GM19467 (cell line): ENCODE measurements around the gene SIX5.
A peak's percentile ranks its signal among the peaks of the same experiment; 100 is the strongest.

Source experiments
- ATAC-seq: cut with Tn5 transposase; IDR thresholded peaks from one replicate; pipeline ENCODE4 v1.9.1; 2021; ENCODE audit warnings: mild to moderate bottlenecking, moderate library complexity; ENCODE audit not compliant: unreplicated experiment

Gene SIX5

DNA sequence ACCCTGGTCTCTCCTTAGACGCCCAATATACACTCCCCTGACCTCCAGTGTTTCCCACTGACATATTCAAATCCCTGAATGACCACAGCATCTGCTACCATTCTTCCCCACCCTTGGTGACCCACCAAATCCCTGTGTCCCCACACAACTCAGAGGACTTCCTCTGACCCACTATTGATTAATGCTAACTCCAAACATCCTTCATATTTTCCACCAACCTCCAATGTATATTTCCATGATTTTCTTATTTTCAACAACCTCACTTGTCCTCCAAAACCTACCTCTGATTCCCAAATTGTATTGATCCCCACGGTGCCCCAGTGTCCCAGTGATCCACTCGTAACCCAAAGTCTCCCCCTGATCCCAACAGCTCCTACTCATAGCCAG, 24.1 kb upstream of the SIX5 start:
- ATAC-seq, result no peak

DNA sequence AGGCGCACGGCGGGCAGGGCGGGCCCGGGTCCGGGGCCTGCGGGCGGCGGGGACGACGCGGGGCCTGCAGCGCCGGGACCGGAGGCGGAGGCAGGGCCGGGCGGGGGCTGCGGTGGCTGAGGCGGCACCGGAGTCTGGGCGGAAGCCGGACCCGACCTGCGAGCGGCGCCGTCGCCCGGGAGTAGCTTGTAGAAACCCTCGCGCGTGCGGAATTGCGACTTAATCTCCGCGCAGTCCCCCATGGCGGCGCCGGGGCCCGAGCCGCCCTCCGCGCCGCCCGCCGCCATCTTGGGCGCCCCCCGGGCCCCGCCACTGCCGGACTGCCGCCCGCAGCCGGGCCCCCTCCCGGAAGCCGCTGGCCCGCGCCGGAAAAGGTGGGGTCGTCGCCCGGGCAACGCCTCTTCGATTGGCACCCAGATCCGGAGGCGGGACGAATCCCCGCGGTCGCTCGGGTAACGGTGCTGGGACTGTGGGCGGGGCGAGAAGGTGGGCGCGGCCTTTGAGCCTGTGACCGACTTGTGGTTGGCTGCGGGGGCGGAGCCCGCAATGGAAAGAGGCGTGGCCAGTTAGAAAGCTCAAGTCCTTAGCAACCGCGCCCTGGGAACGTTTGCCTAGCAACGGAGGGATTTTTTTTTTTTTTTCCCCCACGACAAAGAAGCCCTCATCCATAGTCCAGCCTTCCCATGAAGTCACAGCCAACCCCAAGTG, 23.6 kb upstream of the SIX5 start, which contains the start of gene DMWD:
TSS of gene DMWD (minus strand) at position 376 of the 708 bp plus-strand sequence. CDS start at position 287, 89 bp downstream.
- peak; percentile 86 for ATAC-seq

DNA sequence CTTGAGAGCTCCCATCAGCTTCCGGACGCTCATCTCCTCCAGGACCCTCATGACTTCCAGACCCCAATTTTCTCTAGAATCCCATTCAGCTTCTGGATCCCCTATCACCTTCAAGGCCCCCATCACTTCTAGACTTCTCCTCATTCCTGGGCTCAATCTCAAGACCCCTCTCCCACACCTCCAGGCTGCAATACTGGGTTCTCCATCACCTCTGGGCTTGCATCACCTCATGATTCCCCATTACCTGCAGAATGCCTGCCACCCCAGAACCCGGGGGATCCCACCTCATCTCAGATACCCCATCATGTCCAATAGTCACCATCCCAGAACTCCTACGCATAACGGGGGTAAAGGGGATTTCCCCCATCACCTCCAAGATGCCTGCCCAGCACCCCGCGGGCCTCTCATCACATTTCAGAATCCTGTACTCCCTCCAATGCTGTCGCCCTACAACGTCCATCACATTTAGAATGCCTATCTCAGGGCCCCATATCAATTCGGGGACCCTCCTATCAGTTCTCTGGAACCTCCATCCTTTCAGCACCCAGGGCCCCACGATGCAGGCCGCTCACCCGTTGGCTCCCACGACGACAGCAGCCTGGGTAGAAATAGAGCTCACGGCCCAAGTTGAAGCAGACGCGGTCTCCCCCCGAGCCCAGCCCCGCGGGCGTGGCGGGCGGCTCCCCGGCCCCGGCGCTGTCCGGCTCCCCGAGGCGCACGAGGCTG, 22.9 kb upstream of the SIX5 start:
- ATAC-seq, result peak; percentile 18

DNA sequence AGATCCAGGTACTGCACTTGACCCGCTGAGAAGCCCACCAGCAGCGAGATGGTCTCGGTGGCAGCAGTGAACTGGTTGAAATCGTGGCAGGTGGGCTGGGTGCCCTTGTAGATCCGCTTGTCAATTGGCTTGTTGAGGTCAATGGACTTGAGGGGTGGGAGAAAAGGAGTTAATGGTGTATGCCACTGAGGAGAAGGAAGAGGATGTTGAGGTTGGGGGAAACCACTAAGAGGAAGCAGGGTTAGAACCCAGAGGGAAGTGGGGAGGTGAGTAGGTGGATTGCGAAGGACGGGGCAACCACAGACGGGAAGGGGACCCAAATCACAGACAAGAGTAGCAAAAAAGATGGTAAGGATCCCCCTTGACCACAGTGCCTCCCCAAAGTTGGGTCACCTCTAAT, 21.9 kb upstream of the SIX5 start:
- no peak for ATAC-seq

DNA sequence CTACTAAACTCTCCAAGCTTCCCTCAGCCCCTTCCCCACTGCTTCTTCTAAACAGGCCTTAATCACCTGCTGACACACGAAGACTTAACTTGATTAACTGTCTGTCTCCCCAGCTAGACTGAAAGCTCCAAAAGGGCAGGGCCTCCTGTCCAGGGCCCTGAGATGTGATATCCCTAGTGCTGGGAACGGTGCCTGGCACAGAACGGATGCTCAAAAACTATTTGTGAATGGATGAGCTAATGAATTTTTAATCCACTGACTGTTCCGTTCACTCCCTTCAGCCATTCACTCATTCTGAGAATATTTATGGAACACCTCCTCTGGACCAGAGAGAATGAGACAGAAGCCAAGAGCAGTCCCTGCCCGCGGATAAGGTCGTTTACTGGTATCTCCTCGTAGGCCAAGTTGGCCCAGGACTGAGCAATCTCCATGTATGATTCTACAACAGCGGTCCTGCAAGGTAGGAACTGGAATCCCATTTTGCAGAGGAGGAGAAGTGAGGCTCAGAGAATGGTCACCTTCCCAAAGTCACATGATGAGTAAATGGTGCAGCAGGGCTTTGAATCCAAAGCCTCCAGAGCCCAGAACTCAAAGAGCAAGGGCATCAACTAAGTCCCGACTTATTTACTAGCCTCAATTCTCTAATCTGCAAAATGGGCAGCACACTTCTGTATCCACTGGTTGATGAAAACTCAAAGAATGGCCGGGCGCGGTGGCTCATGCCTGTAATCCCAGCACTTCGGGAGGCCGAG, 20.2 kb upstream of the SIX5 start:
- no peak for ATAC-seq

DNA sequence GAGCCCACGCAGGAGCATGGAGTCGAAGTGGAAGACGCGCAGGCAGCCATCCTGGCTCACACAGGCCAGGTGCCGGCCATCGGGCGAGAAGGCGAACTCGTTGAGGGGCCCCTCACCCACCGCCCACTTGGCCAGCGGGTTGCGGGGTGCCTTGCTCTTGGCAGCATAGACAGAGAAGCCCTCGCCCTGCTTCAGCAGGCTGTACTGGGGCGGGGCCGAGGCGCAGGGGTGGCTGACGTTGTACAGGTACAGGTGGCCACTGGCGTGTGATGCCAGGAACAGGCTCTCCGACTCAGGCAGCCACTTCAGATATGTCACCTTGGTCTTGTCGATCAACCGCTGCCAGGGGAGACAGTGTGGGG, 17.5 kb upstream of the SIX5 start:
- ATAC-seq, result no peak

DNA sequence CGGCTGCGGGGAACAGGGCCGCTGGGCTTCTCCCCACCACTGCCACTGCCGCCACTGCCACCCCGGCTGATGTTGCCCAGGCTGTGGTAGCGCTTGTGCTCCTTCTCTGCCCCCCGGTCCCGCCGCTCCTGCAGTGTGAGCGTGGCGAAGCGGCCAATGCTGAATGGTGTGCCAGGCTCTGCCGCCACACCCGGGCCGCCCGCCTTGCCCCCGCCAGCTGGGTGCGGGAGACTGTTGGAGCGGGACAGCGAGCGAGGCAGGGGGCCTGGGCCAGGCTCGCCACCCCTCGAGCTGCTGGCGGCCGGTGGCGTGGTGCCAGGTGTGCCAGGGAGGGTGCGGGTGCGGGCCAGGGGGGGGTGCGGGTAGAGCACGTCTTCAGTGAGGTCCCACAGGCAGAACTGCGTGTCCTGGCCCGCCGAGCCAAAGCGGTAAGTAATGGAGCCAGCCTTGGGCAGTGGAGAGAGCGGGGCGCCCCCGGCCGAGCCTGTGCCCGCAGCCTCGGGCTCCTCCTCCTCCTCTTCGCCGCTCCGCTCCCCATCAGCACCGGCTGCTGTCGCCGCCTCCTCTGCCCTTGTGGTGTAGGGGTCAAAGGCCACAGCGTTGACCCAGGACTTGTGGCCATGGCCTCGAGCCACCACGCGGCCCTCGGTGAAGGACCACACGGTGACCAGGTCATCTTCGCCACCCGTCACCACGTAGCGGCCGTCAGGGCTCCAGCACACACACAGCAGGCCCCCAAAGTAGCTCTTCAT, 16.9 kb upstream of the SIX5 start:
- no peak for ATAC-seq

DNA sequence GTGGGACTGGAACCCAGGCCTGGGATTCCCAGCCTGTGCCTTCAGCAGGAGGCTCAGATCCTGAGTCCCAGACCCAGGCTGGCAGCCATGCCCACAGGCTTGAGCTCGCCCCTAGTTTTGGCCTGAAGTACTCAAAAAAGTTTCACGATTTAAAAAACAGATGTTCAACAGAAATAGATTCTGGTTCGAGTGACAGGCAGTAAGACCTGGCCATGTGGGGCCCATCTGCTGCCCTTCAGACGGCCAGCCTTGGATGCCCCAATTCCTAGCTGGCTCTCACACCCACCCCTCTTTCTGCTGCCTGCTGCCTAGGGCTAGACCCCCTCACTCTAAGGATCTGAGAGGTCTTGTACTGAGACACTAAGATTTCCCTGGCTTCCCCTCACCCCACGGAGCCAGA, 16.0 kb upstream of the SIX5 start:
- ATAC-seq, result no peak

DNA sequence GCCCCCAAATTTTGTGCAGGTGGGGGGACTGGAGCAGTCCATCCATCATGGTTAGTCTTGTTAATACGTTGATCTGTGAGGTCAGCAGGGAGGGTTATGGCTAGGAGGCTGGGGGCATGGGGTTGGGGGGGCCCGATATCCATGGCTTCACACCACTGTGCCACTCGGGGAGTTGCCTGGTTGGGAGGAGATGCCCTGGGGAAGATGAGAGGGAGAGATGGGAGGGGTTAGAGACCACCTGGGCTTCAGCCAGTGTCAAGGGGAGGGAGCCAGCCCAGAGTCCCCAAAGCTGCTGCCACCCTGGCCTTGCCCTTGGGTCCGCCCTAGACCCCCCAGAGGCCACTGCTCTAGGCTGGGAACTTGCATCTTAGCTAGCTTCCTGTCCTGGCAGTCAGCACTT, 15.0 kb upstream of the SIX5 start:
- ATAC-seq, result no peak

DNA sequence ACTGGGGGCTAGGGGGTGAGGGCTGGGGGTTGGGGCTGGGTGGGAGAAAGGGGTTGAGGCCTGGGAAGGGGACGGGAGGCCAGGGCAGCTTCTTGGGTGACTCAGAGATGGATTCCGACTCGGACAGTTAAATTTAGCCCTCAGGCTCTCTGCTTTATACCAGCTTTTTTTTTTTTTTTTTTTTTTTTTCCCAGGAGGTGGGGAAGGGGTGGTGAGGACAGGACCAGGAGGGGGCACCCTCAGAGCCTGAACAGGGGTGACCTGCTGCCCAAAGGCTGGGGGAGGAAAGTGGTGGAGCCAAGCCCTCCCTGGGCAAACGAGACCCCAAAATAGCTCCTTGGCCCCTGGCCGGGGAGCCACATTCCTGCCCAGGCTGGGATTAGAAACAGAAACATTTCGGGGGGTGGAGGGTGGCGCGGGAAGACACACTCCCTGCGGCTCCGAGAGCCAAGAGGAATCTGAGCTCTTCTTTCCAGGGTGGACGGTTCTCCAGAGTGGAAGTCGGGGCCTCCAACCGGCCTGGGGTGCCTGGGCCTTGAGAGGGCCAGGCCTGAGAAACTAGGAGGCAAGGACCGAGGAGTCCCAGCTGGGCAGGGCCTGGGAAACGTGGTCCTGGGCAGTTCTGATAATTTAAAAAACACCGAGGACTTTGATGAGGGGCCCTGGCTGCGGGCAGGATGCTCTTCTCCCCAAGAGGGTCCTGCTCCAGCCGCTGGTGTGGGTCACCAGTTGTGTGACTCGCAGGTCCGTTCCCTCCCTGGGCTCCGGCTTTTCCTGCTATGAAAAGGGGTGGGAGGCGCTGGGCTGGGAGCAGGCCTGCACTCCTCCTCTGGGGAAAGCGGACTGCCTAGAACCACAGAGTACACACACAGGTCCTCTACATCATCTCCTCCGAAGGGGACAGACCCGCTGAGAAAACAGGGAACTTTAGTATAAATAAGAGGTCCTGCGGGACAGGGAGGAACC, 14.1 kb upstream of the SIX5 start:
- ATAC-seq, result no peak

DNA sequence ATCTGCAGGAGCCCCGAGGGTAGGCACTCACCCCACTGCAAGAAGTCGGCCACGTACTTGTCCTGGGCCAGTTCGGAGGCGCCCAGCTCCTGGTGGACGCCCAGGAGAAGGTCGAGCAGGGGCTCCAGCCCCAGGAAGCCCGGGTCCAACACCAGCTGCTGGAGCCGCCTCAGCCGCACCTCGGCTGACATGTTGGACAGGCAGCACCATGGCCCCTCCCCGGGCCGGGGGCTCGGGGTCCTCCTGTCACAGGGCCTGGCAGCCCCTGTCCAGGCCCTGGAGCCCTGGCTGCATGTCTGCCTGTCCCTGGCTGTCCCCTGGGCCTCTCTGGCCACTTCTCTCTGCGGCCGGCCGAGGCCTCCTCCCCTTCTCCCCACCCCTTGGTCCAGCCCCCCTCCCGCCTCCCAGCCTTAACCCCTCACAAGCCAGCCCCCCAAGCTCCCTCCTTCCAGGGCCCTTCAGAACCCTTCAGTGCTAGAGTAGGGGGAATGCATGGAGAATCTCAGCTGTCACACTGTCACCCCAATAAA, 13.2 kb upstream of the SIX5 start, which contains the start of gene DMPK:
TSS of gene DMPK (minus strand) at position 329 of the 530 bp plus-strand sequence. CDS start at position 191, 138 bp downstream.
- ATAC-seq, result no peak

DNA sequence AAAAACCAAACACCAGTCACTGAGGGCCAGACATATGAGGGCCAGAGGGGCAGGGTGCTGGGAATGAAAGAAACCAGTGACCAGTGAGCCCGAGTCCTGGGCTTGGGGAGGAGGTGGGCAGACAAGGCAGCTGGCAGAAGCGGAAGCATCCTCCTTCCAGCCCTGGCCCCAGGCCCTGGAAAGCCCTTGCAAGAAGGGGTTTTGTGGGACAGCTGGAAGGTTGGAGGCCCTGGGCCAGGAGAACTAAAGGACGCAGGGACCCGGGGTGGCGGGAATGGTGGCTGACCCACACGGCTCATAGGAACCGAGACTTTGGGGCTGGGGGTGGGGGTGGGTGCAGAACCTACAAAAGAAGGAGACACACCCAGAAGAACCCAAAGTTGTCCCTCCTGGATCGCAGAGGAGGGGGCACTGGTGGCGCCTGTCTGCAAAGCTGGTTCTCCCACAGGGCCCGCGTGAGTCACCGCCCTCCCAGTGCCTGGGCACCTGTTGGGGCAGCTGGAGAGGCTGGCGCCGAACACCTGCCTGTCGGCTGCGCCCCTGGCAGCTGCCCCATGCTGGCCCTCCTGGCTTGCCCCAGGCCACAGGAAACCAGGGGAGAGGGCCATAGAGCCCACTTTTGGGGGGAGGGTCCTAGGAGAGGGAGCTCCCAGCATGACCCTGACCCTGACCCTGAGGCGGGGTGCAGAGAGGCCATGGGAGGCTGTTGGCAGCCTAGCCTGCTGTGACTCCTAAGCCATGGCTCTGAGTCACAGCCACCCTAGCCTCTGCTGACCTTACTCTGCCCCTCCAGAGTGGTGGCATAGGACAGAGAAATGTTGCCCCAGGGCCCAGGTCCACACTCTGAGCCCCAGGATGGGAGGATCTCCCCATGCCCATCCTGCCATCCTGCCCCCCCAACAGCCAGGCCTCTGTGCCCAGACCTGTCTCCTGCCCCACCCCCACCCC, 12.4 kb upstream of the SIX5 start:
- ATAC-seq, result no peak

DNA sequence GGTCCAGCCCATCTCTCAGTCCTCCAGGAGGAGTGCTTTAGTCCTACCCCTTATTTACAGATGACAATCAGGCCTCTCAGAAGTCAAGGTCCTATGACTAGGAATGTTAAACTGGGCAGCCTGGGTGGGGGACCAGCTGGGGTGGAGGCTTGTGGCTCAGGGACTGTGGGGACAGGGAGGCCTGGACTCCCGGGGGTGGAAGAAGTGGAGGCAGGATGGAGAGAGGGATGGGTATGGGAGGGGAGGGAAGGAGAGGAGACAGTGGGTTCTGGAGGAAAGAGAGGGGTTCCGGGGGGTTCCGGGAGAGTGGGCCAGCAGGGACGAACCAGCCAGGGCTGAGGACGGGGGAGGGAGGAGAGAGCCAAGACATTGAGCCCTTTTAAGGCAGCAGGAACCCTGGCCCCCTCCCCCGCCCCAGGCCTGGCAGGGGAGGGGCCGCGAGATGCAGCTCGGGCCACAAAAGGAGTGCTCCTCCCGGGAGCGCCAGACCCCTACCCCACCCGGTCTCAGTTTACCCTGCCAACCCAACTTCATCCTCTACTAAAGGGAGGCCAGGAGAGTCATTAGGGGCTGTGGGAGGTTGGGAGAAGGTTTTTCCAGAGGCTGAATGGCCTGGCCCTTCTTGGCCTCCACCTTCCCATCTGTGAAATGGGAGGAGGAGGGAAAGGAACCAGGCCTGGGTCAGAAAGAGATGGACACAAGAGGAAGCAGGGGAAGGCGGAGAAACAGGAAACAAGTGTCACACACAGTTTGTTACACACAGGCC, 11.6 kb upstream of the SIX5 start:
- ATAC-seq, result no peak

DNA sequence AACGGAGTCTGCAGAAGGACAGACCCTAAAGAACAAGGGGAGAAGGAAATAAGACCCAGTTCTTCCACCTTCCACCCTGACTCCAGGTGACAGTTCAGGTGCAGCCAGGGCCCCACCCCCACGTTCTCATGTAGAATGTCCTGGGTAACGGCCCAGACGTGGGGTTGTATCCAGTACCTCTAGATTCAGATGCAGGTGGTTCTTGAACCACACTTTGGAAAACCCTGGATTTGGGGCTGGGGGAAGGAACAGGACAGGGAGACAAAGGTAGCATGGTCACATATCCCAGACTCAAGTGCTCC, 11.0 kb upstream of the SIX5 start:
- ATAC-seq, result no peak

DNA sequence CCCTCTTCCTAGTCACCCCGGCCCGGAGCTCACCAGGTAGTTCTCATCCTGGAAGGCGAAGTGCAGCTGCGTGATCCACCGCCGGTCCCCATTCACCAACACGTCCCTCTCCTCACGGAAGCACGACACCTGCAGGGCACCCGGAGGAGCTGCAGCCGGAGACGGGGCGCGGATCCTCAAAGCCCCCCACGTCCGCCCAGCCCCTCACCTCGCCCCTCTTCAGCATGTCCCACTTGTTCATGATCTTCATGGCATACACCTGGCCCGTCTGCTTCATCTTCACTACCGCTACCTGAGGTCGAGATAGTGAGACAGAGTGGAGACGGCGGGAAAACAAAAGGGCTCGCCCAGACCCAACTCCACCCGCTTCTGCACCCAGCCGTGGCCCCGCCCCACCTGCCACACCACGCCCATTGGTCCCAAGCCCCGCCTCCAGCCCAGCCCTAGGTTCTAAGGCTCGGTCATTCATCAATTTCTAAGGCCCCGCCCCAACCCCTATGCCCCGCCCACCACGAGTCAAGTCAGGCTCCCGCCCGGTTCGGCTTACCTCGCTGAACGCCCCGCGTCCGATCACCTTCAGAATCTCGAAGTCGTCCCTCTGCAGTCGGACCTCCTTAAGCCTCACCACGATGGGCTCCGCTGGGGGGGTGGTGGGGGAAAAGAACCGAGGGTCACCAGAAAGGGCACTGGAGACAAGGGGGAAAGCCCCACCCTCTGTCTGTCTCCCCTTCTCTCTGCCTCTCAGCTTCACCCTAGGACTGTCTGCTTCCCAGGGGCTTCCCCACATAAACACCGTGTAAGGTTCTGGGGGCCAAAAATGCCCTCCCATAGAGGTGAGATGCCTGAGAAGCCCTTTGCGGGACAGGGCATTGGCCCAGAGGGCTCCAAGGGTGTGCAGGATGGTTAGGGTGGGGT, 10.4 kb upstream of the SIX5 start:
- peak; percentile 67 for ATAC-seq

DNA sequence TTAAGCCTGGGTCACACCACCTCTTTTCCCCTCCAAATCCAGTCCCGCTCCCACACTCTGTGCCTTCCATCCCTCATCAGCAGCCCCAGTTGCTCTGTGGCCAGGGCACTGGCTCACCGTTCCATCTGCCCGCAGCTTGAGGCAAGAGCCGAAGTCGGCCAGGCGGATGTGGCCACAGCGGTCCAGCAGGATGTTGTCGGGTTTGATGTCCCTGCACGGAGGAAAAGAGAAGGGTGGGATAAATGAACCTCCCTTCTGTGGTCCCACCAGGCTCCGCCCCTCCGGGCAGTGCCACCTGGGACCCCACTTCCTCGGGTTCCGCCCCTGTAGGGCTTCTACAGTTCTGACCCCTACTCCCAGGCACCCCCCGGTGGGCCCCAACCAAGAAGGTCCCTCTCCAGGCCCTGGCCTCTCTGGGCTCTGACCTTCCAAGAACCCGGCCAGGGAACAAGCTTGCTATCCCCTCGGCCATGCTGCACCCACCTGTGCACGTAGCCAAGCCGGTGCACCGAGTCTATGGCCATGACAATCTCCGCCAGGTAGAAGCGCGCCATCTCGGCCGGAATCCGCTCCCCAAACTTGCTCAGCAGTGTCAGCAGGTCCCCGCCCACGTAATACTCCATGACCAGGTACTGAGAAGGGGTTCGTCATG, 9.1 kb upstream of the SIX5 start:
- no peak for ATAC-seq
